Cardiac fibroblast (primary cell): ENCODE results near the gene COL5A1.

ENCODE experiments used
- DNase-seq, 2 donors: peaks; one replicate each; pipeline versions ENCODE4 v3.0.0 to v3.0.0-alpha.2; 2010; ENCODE audit warnings: low read depth in 2 of 2
- H3K4me3 ChIP-seq, 2 donors: replicated peaks in 1 of 2; 1 replicate in 1 of 2; 2 replicates in 1 of 2; pipeline ENCODE4 v1.5.1; 2011; ENCODE audit warnings: low read depth in 2 of 2, low read length in 2 of 2, mild to moderate bottlenecking in 2 of 2, moderate library complexity in 1 of 2
- TF ChIP-seq, protein P1 (sequence below): IDR thresholded peaks from one replicate; pipeline ENCODE4 v1.5.1; 2011; ENCODE audit warnings: low read depth, mild to moderate bottlenecking, low read length, inconsistent platforms

COL5A1 gene

GRCh38 chr9:134630861-134631260, 10.7 kb upstream of the COL5A1 start:
- H3K4me3 ChIP-seq = no peak overlapping the region
- DNase-seq = no peak
- TF ChIP-seq, protein P1, sequence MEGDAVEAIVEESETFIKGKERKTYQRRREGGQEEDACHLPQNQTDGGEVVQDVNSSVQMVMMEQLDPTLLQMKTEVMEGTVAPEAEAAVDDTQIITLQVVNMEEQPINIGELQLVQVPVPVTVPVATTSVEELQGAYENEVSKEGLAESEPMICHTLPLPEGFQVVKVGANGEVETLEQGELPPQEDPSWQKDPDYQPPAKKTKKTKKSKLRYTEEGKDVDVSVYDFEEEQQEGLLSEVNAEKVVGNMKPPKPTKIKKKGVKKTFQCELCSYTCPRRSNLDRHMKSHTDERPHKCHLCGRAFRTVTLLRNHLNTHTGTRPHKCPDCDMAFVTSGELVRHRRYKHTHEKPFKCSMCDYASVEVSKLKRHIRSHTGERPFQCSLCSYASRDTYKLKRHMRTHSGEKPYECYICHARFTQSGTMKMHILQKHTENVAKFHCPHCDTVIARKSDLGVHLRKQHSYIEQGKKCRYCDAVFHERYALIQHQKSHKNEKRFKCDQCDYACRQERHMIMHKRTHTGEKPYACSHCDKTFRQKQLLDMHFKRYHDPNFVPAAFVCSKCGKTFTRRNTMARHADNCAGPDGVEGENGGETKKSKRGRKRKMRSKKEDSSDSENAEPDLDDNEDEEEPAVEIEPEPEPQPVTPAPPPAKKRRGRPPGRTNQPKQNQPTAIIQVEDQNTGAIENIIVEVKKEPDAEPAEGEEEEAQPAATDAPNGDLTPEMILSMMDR = no peak

GRCh38 chr9:134631881-134632280, 9.7 kb upstream of the COL5A1 start:
- DNase-seq = no peak
- no peak overlapping the region for H3K4me3 ChIP-seq
- TF ChIP-seq, protein P1 = no peak

- H3K4me3 ChIP-seq = no peak overlapping the region
- no peak for DNase-seq
- TF ChIP-seq, protein P1 = no peak
Observed at GRCh38 chr9:134632329-134632728, 9.3 kb upstream of the COL5A1 start.

- DNase-seq = no peak
- TF ChIP-seq, protein P1 = no peak
- H3K4me3 ChIP-seq = no peak overlapping the region
Observed at GRCh38 chr9:134633362-134634142, 8.1 kb upstream of the COL5A1 start.

DNA sequence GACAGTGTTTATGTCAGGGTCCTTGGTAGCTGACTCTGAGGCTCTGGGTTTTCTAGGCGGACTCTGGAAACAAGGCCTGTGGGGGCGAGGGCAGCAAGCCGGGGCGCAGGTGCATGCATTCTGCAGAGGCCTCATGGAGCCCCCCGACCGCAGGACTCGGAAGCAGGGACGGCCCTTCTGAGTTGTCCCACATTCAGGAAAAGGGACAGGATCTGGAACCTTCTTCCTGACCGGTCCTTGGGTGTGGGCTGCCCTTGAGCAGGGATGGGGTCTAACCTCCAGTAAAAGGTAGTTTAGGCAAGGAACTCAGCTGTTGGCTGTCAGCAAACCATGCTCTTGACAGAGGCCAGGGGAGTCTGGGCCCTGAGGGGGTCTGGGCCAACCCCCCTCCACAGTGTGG, 7.4 kb upstream of the COL5A1 start:
- no peak overlapping the region for H3K4me3 ChIP-seq
- TF ChIP-seq, protein P1 = no peak
- DNase-seq = no peak

DNA sequence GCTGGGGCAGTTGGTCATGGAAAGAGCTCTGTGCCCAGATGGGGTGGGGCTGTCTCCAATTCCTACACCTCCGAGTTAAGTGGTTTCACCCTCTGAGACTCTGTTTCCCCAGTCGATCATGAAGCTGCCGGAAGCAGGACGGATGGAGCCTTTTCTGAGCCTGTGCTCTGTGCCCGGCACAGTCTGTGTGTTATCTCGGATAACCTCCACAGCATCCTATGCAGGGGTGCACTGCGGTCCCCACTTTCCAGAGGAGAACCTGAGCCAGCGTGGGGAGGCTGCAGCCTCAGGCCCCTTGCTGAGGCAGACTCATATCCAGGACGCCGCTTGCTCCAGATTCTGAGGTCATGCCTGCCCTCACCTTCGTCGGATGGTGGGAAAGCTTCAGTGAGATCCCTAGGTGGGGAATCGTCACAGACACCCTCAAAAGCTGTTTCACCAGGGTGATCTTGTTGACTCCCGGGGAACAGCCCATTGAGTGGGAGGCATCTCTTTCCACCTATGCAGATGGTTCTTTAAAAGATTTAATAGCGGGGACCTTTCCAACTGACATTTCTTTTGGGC, 6.9 kb upstream of the COL5A1 start:
- no peak overlapping the region for H3K4me3 ChIP-seq
- no peak for DNase-seq
- TF ChIP-seq, protein P1 = no peak
